Measurements from ENCODE around the gene FDXR.

FDXR gene

DNA sequence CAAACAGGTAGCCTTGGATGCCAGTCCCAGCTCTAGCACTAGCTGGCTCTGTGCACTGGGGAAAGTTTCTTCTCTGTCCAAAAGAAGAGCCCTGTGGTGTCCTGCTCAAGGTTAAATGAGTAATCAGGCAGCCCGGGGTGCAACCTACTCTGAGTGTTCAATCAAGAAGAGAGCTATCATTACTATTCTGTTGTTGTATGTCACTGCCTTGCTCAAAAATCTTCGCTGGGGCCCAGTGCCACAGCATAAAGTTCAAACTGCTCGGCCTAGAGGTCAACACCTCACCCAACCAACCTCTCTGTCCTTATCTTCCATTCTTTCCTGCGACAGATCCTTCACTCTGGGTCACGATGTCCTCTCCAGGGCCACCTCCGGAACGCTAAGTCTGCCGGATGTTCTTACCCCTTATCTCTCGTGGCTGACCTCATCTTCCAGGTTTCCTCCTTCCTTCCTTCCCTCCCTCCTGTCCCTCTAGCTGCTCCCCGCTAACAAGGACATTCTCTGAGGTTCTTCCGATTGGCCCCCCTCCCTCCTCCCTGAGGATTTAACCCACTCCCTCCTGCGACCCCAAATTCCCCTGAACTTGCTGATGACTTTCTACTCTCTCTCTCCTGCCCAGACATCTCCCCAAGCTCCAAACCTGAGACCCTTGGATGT lies 4.4 kb downstream of the FDXR start:
- peaks cover 19 to 40% of the 10 kb centered on the region in 2 experiments for H3K36me3 ChIP-seq (ENCODE audit: control insufficient read depth in 1 of 2, insufficient read depth in 2 of 2, low read depth in 1 of 2, low read length in 2 of 2)
- no peak overlapping the region for H3K4me2 ChIP-seq (ENCODE audit: low read length, poor library complexity, severe bottlenecking)
- H3K4ac ChIP-seq (ENCODE audit: low read depth in 1 of 2, low read length in 2 of 2), result no peak overlapping the region
- no peak overlapping the region for H4K8ac ChIP-seq (ENCODE audit: low read length)
- 78% methylated on average over 12 of the region's 12 CpGs for WGBS
- no peak for DNase-seq
- H3K27me3 ChIP-seq (ENCODE audit: control insufficient read depth in 1 of 2, insufficient read depth in 1 of 2, low read length in 2 of 2), result no peaks in the 10 kb centered on the region
- H3K14ac ChIP-seq (ENCODE audit: low read length in 2 of 2), result no peak overlapping the region
- H2BK120ac ChIP-seq (ENCODE audit: low read depth, low read length), result no peak overlapping the region
- peaks cover 41% of the 10 kb centered on the region for H3K4me1 ChIP-seq (ENCODE audit: control insufficient read depth, insufficient read depth, low read depth, low read length)
- no peak overlapping the region for H3K18ac ChIP-seq (ENCODE audit: low read depth in 1 of 2, low read length in 2 of 2)
- H3K27ac ChIP-seq (ENCODE audit: low read length, poor library complexity, severe bottlenecking), result no peak overlapping the region
- H3K79me1 ChIP-seq (replicated peaks; ENCODE audit: low read length, poor library complexity, severe bottlenecking), result peaks cover 25% of the 10 kb centered on the region
- H3K9ac ChIP-seq (ENCODE audit: low read length), result no peak overlapping the region
- no peak overlapping the region for H3K4me3 ChIP-seq (ENCODE audit: insufficient read depth in 1 of 2, low read depth in 1 of 2, low read length in 2 of 2)
- no peak overlapping the region for H2BK5ac ChIP-seq (ENCODE audit: low read depth, low read length, poor library complexity, severe bottlenecking)
- H2AK5ac ChIP-seq (ENCODE audit: low read length, severe bottlenecking), result no peak overlapping the region
- no peak overlapping the region for H4K91ac ChIP-seq (ENCODE audit: low read length)
- no peak overlapping the region for H3K23ac ChIP-seq (ENCODE audit: low read length in 2 of 2)
- no peak overlapping the region for H2BK15ac ChIP-seq (ENCODE audit: low read depth, poor library complexity, severe bottlenecking)
- H3K9me3 ChIP-seq (ENCODE audit: control insufficient read depth, low read length), result no peaks in the 10 kb centered on the region
- no peak overlapping the region for H2BK12ac ChIP-seq (ENCODE audit: low read length in 2 of 2)
- H2AFZ ChIP-seq (ENCODE audit: low read depth, low read length), result no peak overlapping the region

GRCh38 chr17:74866198-74866835 lies 6.5 kb downstream of the FDXR start:
- Histone ChIP-seq H2BK15ac (ENCODE audit: low read depth, poor library complexity, severe bottlenecking) (no peak overlapping the region), H3K23ac (ENCODE audit: low read length in 2 of 2) (no peak overlapping the region), H2AK5ac (ENCODE audit: low read length, severe bottlenecking) (no peak overlapping the region), H3K27ac (ENCODE audit: low read length, poor library complexity, severe bottlenecking) (no peak overlapping the region), H4K8ac (ENCODE audit: low read length) (no peak overlapping the region), H3K36me3 (ENCODE audit: control insufficient read depth in 1 of 2, insufficient read depth in 2 of 2, low read depth in 1 of 2, low read length in 2 of 2) (peaks cover 25 to 50% of the 10 kb centered on the region in 2 experiments), H3K9me3 (ENCODE audit: control insufficient read depth, low read length) (no peaks in the 10 kb centered on the region), H3K27me3 (ENCODE audit: control insufficient read depth in 1 of 2, insufficient read depth in 1 of 2, low read length in 2 of 2) (peaks cover 7% of the 10 kb centered on the region in 2 experiments), H3K4me2 (ENCODE audit: low read length, poor library complexity, severe bottlenecking) (no peak overlapping the region), H2BK12ac (ENCODE audit: low read length in 2 of 2) (no peak overlapping the region), H2BK120ac (ENCODE audit: low read depth, low read length) (no peak overlapping the region), H4K91ac (ENCODE audit: low read length) (no peak overlapping the region), H3K18ac (ENCODE audit: low read depth in 1 of 2, low read length in 2 of 2) (no peak overlapping the region), H3K4me3 (ENCODE audit: insufficient read depth in 1 of 2, low read depth in 1 of 2, low read length in 2 of 2) (no peak overlapping the region), H2BK5ac (ENCODE audit: low read depth, low read length, poor library complexity, severe bottlenecking) (no peak overlapping the region), H3K4ac (ENCODE audit: low read depth in 1 of 2, low read length in 2 of 2) (no peak overlapping the region), H3K4me1 (ENCODE audit: control insufficient read depth, insufficient read depth, low read depth, low read length) (peaks cover 47% of the 10 kb centered on the region), H3K9ac (ENCODE audit: low read length) (no peak overlapping the region), H3K79me1 (replicated peaks; ENCODE audit: low read length, poor library complexity, severe bottlenecking) (peaks cover 12% of the 10 kb centered on the region), H2AFZ (ENCODE audit: low read depth, low read length) (no peak overlapping the region), H3K14ac (ENCODE audit: low read length in 2 of 2) (no peak overlapping the region)
- 80% methylated on average over 19 of the region's 19 CpGs for WGBS
- no peak for DNase-seq

DNA sequence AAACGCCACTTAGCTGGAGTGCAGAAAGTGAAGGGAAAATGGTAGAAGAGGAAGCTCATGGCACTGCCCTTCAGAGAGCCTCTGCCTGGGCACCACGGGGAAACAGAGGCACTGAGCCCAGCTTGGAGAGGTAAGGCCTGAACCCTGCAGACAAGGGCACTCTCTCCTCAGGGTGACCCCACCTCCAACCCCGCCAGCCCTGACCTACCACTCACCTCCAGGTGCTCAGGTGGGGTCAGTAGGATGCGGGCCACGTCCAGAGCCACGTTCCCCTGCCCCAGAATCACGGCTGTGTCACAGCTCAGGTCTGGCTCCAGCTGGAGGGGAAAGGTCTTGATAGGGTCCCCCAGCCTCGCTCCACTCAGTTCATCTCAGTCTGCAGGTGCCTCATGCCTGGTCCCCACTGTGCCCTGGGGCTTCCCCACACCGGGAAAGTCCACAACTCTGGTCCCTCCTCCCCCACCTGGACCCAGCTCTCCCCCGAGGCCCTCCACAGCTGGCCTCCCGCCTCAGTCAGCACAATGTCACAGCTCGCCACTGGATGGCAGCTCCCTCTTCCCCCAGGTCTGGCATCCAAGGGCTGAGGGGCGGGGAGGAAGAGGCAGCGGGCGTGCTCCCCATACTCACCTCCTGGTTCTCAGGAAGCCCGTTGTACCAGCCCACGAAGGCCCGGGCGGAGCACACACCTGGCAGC lies 7.1 kb downstream of the FDXR start:
- no peak for DNase-seq
- peaks cover 8% of the 10 kb centered on the region for H3K79me1 ChIP-seq (replicated peaks; ENCODE audit: low read length, poor library complexity, severe bottlenecking)
- H2BK12ac ChIP-seq (ENCODE audit: low read length in 2 of 2), result no peak overlapping the region
- no peak overlapping the region for H3K14ac ChIP-seq (ENCODE audit: low read length in 2 of 2)
- no peak overlapping the region for H2BK5ac ChIP-seq (ENCODE audit: low read depth, low read length, poor library complexity, severe bottlenecking)
- H3K18ac ChIP-seq (ENCODE audit: low read depth in 1 of 2, low read length in 2 of 2), result no peak overlapping the region
- no peak overlapping the region for H3K23ac ChIP-seq (ENCODE audit: low read length in 2 of 2)
- no peak overlapping the region for H2AK5ac ChIP-seq (ENCODE audit: low read length, severe bottlenecking)
- peaks cover 25 to 50% of the 10 kb centered on the region in 2 experiments for H3K36me3 ChIP-seq (ENCODE audit: control insufficient read depth in 1 of 2, insufficient read depth in 2 of 2, low read depth in 1 of 2, low read length in 2 of 2)
- peaks cover 47% of the 10 kb centered on the region for H3K4me1 ChIP-seq (ENCODE audit: control insufficient read depth, insufficient read depth, low read depth, low read length)
- no peak overlapping the region for H3K4me2 ChIP-seq (ENCODE audit: low read length, poor library complexity, severe bottlenecking)
- peaks cover 12 to 13% of the 10 kb centered on the region in 2 experiments for H3K27me3 ChIP-seq (ENCODE audit: control insufficient read depth in 1 of 2, insufficient read depth in 1 of 2, low read length in 2 of 2)
- H2BK15ac ChIP-seq (ENCODE audit: low read depth, poor library complexity, severe bottlenecking), result no peak overlapping the region
- H4K8ac ChIP-seq (ENCODE audit: low read length), result no peak overlapping the region
- H3K4me3 ChIP-seq (ENCODE audit: insufficient read depth in 1 of 2, low read depth in 1 of 2, low read length in 2 of 2), result no peak overlapping the region
- H3K9me3 ChIP-seq (ENCODE audit: control insufficient read depth, low read length), result no peaks in the 10 kb centered on the region
- no peak overlapping the region for H2AFZ ChIP-seq (ENCODE audit: low read depth, low read length)
- no peak overlapping the region for H4K91ac ChIP-seq (ENCODE audit: low read length)
- no peak overlapping the region for H3K27ac ChIP-seq (ENCODE audit: low read length, poor library complexity, severe bottlenecking)
- no peak overlapping the region for H2BK120ac ChIP-seq (ENCODE audit: low read depth, low read length)
- no peak overlapping the region for H3K4ac ChIP-seq (ENCODE audit: low read depth in 1 of 2, low read length in 2 of 2)
- H3K9ac ChIP-seq (ENCODE audit: low read length), result peak overlapping the region; percentile 3
- 81% methylated on average over 16 of the region's 19 CpGs for WGBS

DNA sequence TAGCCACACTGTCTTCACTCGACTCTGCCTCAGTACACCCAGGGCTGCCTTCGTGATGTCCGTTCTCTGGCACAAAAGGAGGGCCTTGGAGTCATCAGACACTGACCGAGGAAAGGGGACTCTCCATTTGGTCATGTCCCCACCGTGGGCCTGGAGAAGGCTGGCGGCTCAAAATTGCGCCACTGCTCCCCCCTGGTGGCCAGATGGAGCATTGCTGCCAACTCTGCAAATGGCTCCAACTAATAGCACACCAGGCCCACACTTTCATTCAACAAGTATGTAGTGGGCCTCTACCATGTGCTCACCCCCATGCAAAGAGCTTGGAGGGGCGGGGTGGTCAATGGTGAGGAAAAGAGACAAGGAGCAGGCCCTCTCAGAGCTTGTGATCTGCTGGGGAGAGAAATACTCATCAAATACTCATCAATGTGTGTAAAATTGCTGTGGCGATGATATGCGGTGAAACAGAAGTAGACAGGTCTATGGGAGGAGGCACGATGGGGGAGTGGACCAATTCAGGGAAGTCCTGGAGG lies 7.9 kb downstream of the FDXR start:
- Histone ChIP-seq H2BK120ac (ENCODE audit: low read depth, low read length) (no peak overlapping the region), H3K9ac (ENCODE audit: low read length) (peak overlapping the region; percentile 3), H3K4me3 (ENCODE audit: insufficient read depth in 1 of 2, low read depth in 1 of 2, low read length in 2 of 2) (no peak overlapping the region), H3K14ac (ENCODE audit: low read length in 2 of 2) (no peak overlapping the region), H3K4ac (ENCODE audit: low read depth in 1 of 2, low read length in 2 of 2) (no peak overlapping the region), H3K27ac (ENCODE audit: low read length, poor library complexity, severe bottlenecking) (no peak overlapping the region), H3K79me1 (replicated peaks; ENCODE audit: low read length, poor library complexity, severe bottlenecking) (peaks cover 8% of the 10 kb centered on the region), H2BK15ac (ENCODE audit: low read depth, poor library complexity, severe bottlenecking) (no peak overlapping the region), H3K18ac (ENCODE audit: low read depth in 1 of 2, low read length in 2 of 2) (no peak overlapping the region), H3K4me1 (ENCODE audit: control insufficient read depth, insufficient read depth, low read depth, low read length) (peaks cover 52% of the 10 kb centered on the region), H3K23ac (ENCODE audit: low read length in 2 of 2) (no peak overlapping the region), H2BK12ac (ENCODE audit: low read length in 2 of 2) (peak overlapping the region in 1 of 2 experiments; percentile 6), H3K9me3 (ENCODE audit: control insufficient read depth, low read length) (no peaks in the 10 kb centered on the region), H2AFZ (ENCODE audit: low read depth, low read length) (no peak overlapping the region), H3K27me3 (ENCODE audit: control insufficient read depth in 1 of 2, insufficient read depth in 1 of 2, low read length in 2 of 2) (peaks cover 19 to 21% of the 10 kb centered on the region in 2 experiments), H3K36me3 (ENCODE audit: control insufficient read depth in 1 of 2, insufficient read depth in 2 of 2, low read depth in 1 of 2, low read length in 2 of 2) (peaks cover 24 to 49% of the 10 kb centered on the region in 2 experiments), H3K4me2 (ENCODE audit: low read length, poor library complexity, severe bottlenecking) (no peak overlapping the region), H4K8ac (ENCODE audit: low read length) (no peak overlapping the region), H2BK5ac (ENCODE audit: low read depth, low read length, poor library complexity, severe bottlenecking) (no peak overlapping the region), H4K91ac (ENCODE audit: low read length) (peak overlapping the region; percentile 9), H2AK5ac (ENCODE audit: low read length, severe bottlenecking) (no peak overlapping the region)
- 42% methylated on average over 11 of the region's 11 CpGs for WGBS
- peak; percentile 68 for DNase-seq
